CD4-positive, alpha-beta memory T cell (primary cell): ENCODE measurements around the gene CBLN3. TPM values are rescaled to one million over a fixed set of nuclear protein-coding genes. Genes with fewer than 3 reads are reported as not detected.

Experiments
- CTCF ChIA-PET: fragments of 350-600 bp; sonication (Branson Sonifier 250); formaldehyde crosslinking; loops from one replicate; lab custom pipeline; 2021; ENCODE audit warnings: inconsistent platforms; ENCODE audit not compliant: partially characterized antibody; lab: Charles Lee
- POLR2A ChIA-PET: fragments of 350-600 bp; sonication (Branson Sonifier 250); formaldehyde crosslinking; loops from one replicate; lab custom pipeline; 2021; ENCODE audit not compliant: partially characterized antibody; lab: Charles Lee
- DNase-seq, 5 donors: peaks; one replicate each; pipeline versions ENCODE4 v3.0.0 to v3.0.0-alpha.2; 2020 to 2022; ENCODE audit warnings: mixed read lengths in 1 of 5
- H3K27ac ChIP-seq: one replicate; pipeline ENCODE4 v1.7.0; 2013; ENCODE audit warnings: low read depth, low read length
- H3K27me3 ChIP-seq: 2 replicates; pipeline ENCODE4 v1.7.0; 2013; ENCODE audit warnings: mild to moderate bottlenecking, low read length, moderate library complexity; ENCODE audit not compliant: insufficient read depth
- H3K36me3 ChIP-seq: 2 replicates; pipeline ENCODE4 v1.7.0; 2013; ENCODE audit warnings: mild to moderate bottlenecking, low read length, moderate library complexity; ENCODE audit not compliant: insufficient read depth
- H3K4me1 ChIP-seq: 2 replicates; pipeline ENCODE4 v1.7.0; 2013; ENCODE audit warnings: mild to moderate bottlenecking, low read length, moderate library complexity; ENCODE audit not compliant: insufficient read depth
- H3K4me3 ChIP-seq, 2 donors: one replicate each; pipeline ENCODE4 v1.7.0; 2013; ENCODE audit warnings: low read length in 2 of 2, mild to moderate bottlenecking in 1 of 2
- H3K9me3 ChIP-seq, 2 donors: one replicate each; pipeline ENCODE4 v1.7.0; 2013; ENCODE audit warnings: low read length in 2 of 2, control low read depth in 1 of 2; ENCODE audit not compliant: control insufficient read depth in 1 of 2
- H3K27ac Mint-ChIP-seq, 7 donors: one replicate each; pipeline ENCODE4 v1.8.0; 2020 to 2021; ENCODE audit warnings: mixed read lengths in 7 of 7, mild to moderate bottlenecking in 6 of 7, inconsistent platforms in 3 of 7, moderate library complexity in 3 of 7
- H3K27me3 Mint-ChIP-seq, 2 donors: one replicate each; pipeline ENCODE4 v1.8.0; 2020 to 2021; ENCODE audit warnings: mixed read lengths in 2 of 2
- H3K36me3 Mint-ChIP-seq, 2 donors: one replicate each; pipeline ENCODE4 v1.8.0; 2020 to 2021; ENCODE audit warnings: mixed read lengths in 2 of 2, inconsistent platforms in 1 of 2, mild to moderate bottlenecking in 1 of 2
- H3K4me1 Mint-ChIP-seq, 4 donors: one replicate each; pipeline ENCODE4 v1.8.0; 2020 to 2021; ENCODE audit warnings: mixed read lengths in 4 of 4, mild to moderate bottlenecking in 1 of 4
- H3K4me3 Mint-ChIP-seq, 8 donors: one replicate each; pipeline ENCODE4 v1.8.0; 2020 to 2021; ENCODE audit warnings: mixed read lengths in 8 of 8, mild to moderate bottlenecking in 7 of 8, moderate library complexity in 6 of 8, inconsistent platforms in 3 of 8
- H3K9me3 Mint-ChIP-seq, 8 donors: one replicate each; pipeline ENCODE4 v1.8.0; 2020 to 2021; ENCODE audit warnings: mixed read lengths in 8 of 8, mild to moderate bottlenecking in 5 of 8, inconsistent platforms in 3 of 8, moderate library complexity in 1 of 8
- intact Hi-C: fragments of 100-400 bp; cut with micrococcal nuclease; formaldehyde crosslinking; loops from one replicate; pipeline ENCODE4 v1.15.1; 2023
- polyA plus RNA-seq, 2 donors: library from polyadenylated mRNA; unstranded; fragments of 300-500 nt; fragmentation: Illumina TruSeq; gene quantifications; one replicate each; pipeline ENCODE4 v1.2.3, GENCODE V29; 2021
- total RNA-seq, 2 experiments: library from RNA; stranded (reverse); gene quantifications; one replicate each; pipeline ENCODE4 v1.2.3, GENCODE V29; 2021

The CBLN3 gene
- total and polyA plus RNA-seq, 4 experiments from 2014 or later: 0.41 to 6.1 (median 3.8) TPM; not detected in 1

GRCh38 chr14:24436355-24437019 is 7.0 kb upstream of the CBLN3 start:
- Histone ChIP-seq H3K4me1 (peaks cover 44% of the 10 kb centered on the region), H3K4me3 (no peak overlapping the region)
- no peaks in the 10 kb centered on the region for H3K9me3 Mint-ChIP-seq

GRCh38 chr14:24435998-24436354 is 6.5 kb upstream of the CBLN3 start:
- Histone ChIP-seq H3K36me3 (peaks cover 65% of the 10 kb centered on the region), H3K27me3 (no peaks in the 10 kb centered on the region), H3K27ac (peak overlapping the region; percentile 20), H3K4me3 (no peak overlapping the region), H3K9me3 (no peaks in the 10 kb centered on the region), H3K4me1 (peaks cover 44% of the 10 kb centered on the region)
- ChIA-PET POLR2A (interaction anchor here (1.0 to 9.9 kb wide), 8 partner anchors 8 to 281 kb away, joined by 3 to 215 read pairs (median 8); partner anchors contain the start of genes ADCY4, CBLN3, KHNYN and LTB4R), CTCF (interaction anchor here (0.7 to 24.1 kb wide), 18 partner anchors 11 to 222 kb away, joined by 3 to 791 read pairs (median 6); partner anchors contain the start of genes ADCY4, CIDEB, LTB4R and LTB4R2)
- no peaks in the 10 kb centered on the region for H3K27me3 Mint-ChIP-seq
- DNase-seq: no peak
- H3K4me1 Mint-ChIP-seq: peaks cover 30 to 76% (median 53%) of the 10 kb centered on the region in 4 donors
- peaks cover 43 to 81% of the 10 kb centered on the region in 2 donors for H3K36me3 Mint-ChIP-seq
- intact Hi-C loops: loop anchor here (1.0 to 5.0 kb wide), 2 partner anchors 103 to 379 kb away; no protein-coding TSS in a partner anchor
- H3K9me3 Mint-ChIP-seq: no peaks in the 10 kb centered on the region
- H3K27ac Mint-ChIP-seq: peak overlapping the region in 4 of 7 donors; percentile 42 to 92 (median 66)
- no peak overlapping the region for H3K4me3 Mint-ChIP-seq

More at GRCh38 chr14:24436355-24437019, 7.0 kb upstream of the CBLN3 start:
- Histone ChIP-seq H3K27ac (peak overlapping the region; percentile 20), H3K9me3 (no peaks in the 10 kb centered on the region), H3K27me3 (no peaks in the 10 kb centered on the region), H3K36me3 (peaks cover 65% of the 10 kb centered on the region)
- ChIA-PET CTCF (interaction anchor here (0.7 to 24.1 kb wide), 27 partner anchors 11 to 327 kb away, joined by 3 to 791 read pairs (median 4); partner anchors contain the start of genes ADCY4, CIDEB, LTB4R and LTB4R2), POLR2A (interaction anchor here (1.0 to 9.9 kb wide), 11 partner anchors 9 to 322 kb away, joined by 3 to 215 read pairs (median 5); partner anchors contain the start of genes ADCY4, CBLN3, DCAF11 and KHNYN)
- Mint-ChIP-seq H3K4me1 (peaks cover 25 to 76% (median 51%) of the 10 kb centered on the region in 4 donors), H3K27ac (peak overlapping the region; percentile 67 to 92 (median 83)), H3K27me3 (no peaks in the 10 kb centered on the region), H3K4me3 (peak overlapping the region in 5 of 8 donors; percentile 20 to 84 (median 31)), H3K36me3 (peaks cover 43 to 80% of the 10 kb centered on the region in 2 donors)
- DNase-seq: peak; percentile 48 to 62 (median 59)
- intact Hi-C loops: loop anchor here (1.0 to 5.0 kb wide), 2 partner anchors 103 to 379 kb away; no protein-coding TSS in a partner anchor

GRCh38 chr14:24435192-24435810 is 5.8 kb upstream of the CBLN3 start:
- H3K4me1 ChIP-seq: peaks cover 48% of the 10 kb centered on the region
- peaks cover 59% of the 10 kb centered on the region for H3K36me3 ChIP-seq
- no peak overlapping the region for H3K4me3 ChIP-seq
- no peaks in the 10 kb centered on the region for H3K27me3 ChIP-seq
- CTCF ChIA-PET: interaction anchor here (0.8 to 24.1 kb wide), 12 partner anchors 10 to 221 kb away, joined by 3 to 791 read pairs (median 10); partner anchors contain the start of genes ADCY4, CIDEB, LTB4R and LTB4R2
- peaks cover 27 to 76% (median 50%) of the 10 kb centered on the region in 4 donors for H3K4me1 Mint-ChIP-seq
- intact Hi-C loops: loop anchor here (5.0 kb wide), 1 partner anchor 378 kb away; no protein-coding TSS in a partner anchor
- H3K27ac Mint-ChIP-seq: peak overlapping the region in 6 of 7 donors; percentile 6 to 92 (median 61)
- no peaks in the 10 kb centered on the region for H3K27me3 Mint-ChIP-seq
- H3K9me3 ChIP-seq: no peaks in the 10 kb centered on the region
- POLR2A ChIA-PET: interaction anchor here (1.0 to 9.9 kb wide), 6 partner anchors 7 to 193 kb away, joined by 3 to 215 read pairs (median 20); partner anchors contain the start of genes ADCY4, CBLN3, KHNYN and LTB4R
- no peak overlapping the region for H3K27ac ChIP-seq
- H3K4me3 Mint-ChIP-seq: peak overlapping the region in 1 of 8 donors; percentile 47
- no peak for DNase-seq
- H3K9me3 Mint-ChIP-seq: no peaks in the 10 kb centered on the region
- H3K36me3 Mint-ChIP-seq: peaks cover 38 to 79% of the 10 kb centered on the region in 2 donors

GRCh38 chr14:24434676-24435075 is 5.2 kb upstream of the CBLN3 start:
- Histone ChIP-seq H3K9me3 (no peaks in the 10 kb centered on the region), H3K4me3 (no peak overlapping the region), H3K27me3 (no peaks in the 10 kb centered on the region), H3K36me3 (peaks cover 56% of the 10 kb centered on the region), H3K4me1 (peaks cover 48% of the 10 kb centered on the region), H3K27ac (no peak overlapping the region)
- H3K36me3 Mint-ChIP-seq: peaks cover 36 to 77% of the 10 kb centered on the region in 2 donors
- intact Hi-C loops: loop anchor here (5.0 kb wide), 4 partner anchors 122 to 867 kb away; partner anchors contain the start of genes AP1G2, LTB4R and LTB4R2
- DNase-seq: no peak
- ChIA-PET CTCF (interaction anchor here (2.1 to 24.1 kb wide), 5 partner anchors 103 to 192 kb away, joined by 5 to 791 read pairs (median 30); partner anchors contain the start of genes ADCY4, CIDEB, LTB4R and LTB4R2), POLR2A (interaction anchor here (1.0 to 9.9 kb wide), 6 partner anchors 7 to 192 kb away, joined by 3 to 215 read pairs (median 20); partner anchors contain the start of genes ADCY4, CBLN3, KHNYN and LTB4R)
- peaks cover 27 to 76% (median 50%) of the 10 kb centered on the region in 4 donors for H3K4me1 Mint-ChIP-seq
- H3K27me3 Mint-ChIP-seq: no peaks in the 10 kb centered on the region
- H3K27ac Mint-ChIP-seq: peak overlapping the region in 2 of 7 donors; percentile 1 to 57
- H3K4me3 Mint-ChIP-seq: peak overlapping the region in 1 of 8 donors; percentile 47
- no peaks in the 10 kb centered on the region for H3K9me3 Mint-ChIP-seq

GRCh38 chr14:24434036-24434435 is 4.6 kb upstream of the CBLN3 start:
- H3K27me3 ChIP-seq: no peaks in the 10 kb centered on the region
- no peaks in the 10 kb centered on the region for H3K9me3 ChIP-seq
- H3K4me3 ChIP-seq: no peak overlapping the region
- Mint-ChIP-seq H3K4me3 (no peak overlapping the region), H3K27ac (no peak overlapping the region), H3K4me1 (peaks cover 29 to 76% (median 52%) of the 10 kb centered on the region in 4 donors), H3K9me3 (no peaks in the 10 kb centered on the region), H3K36me3 (peaks cover 32 to 72% of the 10 kb centered on the region in 2 donors), H3K27me3 (no peaks in the 10 kb centered on the region)
- peaks cover 49% of the 10 kb centered on the region for H3K36me3 ChIP-seq
- CTCF ChIA-PET: interaction anchor here (3.8 to 24.1 kb wide), 5 partner anchors 7 to 192 kb away, joined by 14 to 791 read pairs (median 33); partner anchors contain the start of genes ADCY4, CIDEB, LTB4R and LTB4R2
- intact Hi-C loops: loop anchor here (5.0 kb wide), 3 partner anchors 122 to 867 kb away; partner anchors contain the start of genes AP1G2, LTB4R and LTB4R2
- no peak overlapping the region for H3K27ac ChIP-seq
- POLR2A ChIA-PET: interaction anchor here (9.9 kb wide), 1 partner anchor 98 kb away, joined by 176 read pairs; the partner anchor contains the start of genes ADCY4 and RIPK3
- peaks cover 54% of the 10 kb centered on the region for H3K4me1 ChIP-seq
- DNase-seq: no peak
